HL-60 (cell line): ENCODE results near the gene GALM.

ENCODE experiments used
- DNase-seq, 2 experiments: peaks; one replicate each; pipeline ENCODE4 v3.0.0-alpha.2; 2010 to 2020; ENCODE audit warnings: low read depth in 1 of 2, low spot score in 1 of 2
- H3K27ac ChIP-seq: fragments of 250-450 bp; sonication (Bioruptor Pico); replicated peaks from 2 replicates; pipeline ENCODE4 v1.5.1; 2020; ENCODE audit warnings: mild to moderate bottlenecking, moderate library complexity
- H3K27me3 ChIP-seq: fragments of 250-450 bp; sonication (Bioruptor Pico); 2 replicates; pipeline ENCODE4 v1.5.1; 2021; ENCODE audit warnings: mild to moderate bottlenecking, moderate library complexity; ENCODE audit not compliant: insufficient read depth, poor library complexity, severe bottlenecking
- H3K4me3 ChIP-seq: replicated peaks from 2 replicates; pipeline ENCODE4 v1.5.1; 2011; ENCODE audit warnings: mild to moderate bottlenecking, control low read depth, low read length; ENCODE audit not compliant: insufficient read depth
- CTCF ChIP-seq: IDR thresholded peaks from one replicate; pipeline ENCODE4 v1.5.1; 2011; ENCODE audit warnings: low read length, control low read depth, inconsistent platforms; ENCODE audit not compliant: insufficient read depth
- GABPA ChIP-seq: IDR thresholded peaks from 2 replicates; pipeline ENCODE4 v1.6.1; 2012; ENCODE audit warnings: low read depth
- POLR2AphosphoS5 ChIP-seq: IDR thresholded peaks from 2 replicates; pipeline ENCODE4 v1.6.1; 2012; ENCODE audit warnings: low read depth
- REST ChIP-seq: IDR thresholded peaks from 2 replicates; pipeline ENCODE4 v1.6.1; 2012; ENCODE audit warnings: low read depth; ENCODE audit not compliant: insufficient replicate concordance
- SPI1 ChIP-seq: IDR thresholded peaks from 2 replicates; pipeline ENCODE4 v1.6.1; 2012; ENCODE audit warnings: low read depth, mild to moderate bottlenecking, borderline replicate concordance

Gene GALM

GRCh38 chr2:38744399-38744780 is 78.5 kb downstream of the GALM start:
- TF ChIP-seq GABPA (no peak), CTCF (no peak), POLR2AphosphoS5 (no peak), REST (no peak), SPI1 (no peak)
- DNase-seq, result no peak
- no peaks in the 10 kb centered on the region for H3K27me3 ChIP-seq
- no peak overlapping the region for H3K27ac ChIP-seq
- H3K4me3 ChIP-seq, result no peak overlapping the region

GRCh38 chr2:38745267-38745666 is 79.4 kb downstream of the GALM start:
- DNase-seq, result no peak
- no peak overlapping the region for H3K4me3 ChIP-seq
- H3K27me3 ChIP-seq, result no peaks in the 10 kb centered on the region
- TF ChIP-seq GABPA (no peak), SPI1 (no peak)
- H3K27ac ChIP-seq, result no peak overlapping the region

GRCh38 chr2:38747007-38747424 is 81.1 kb downstream of the GALM start:
- no peaks in the 10 kb centered on the region for H3K27me3 ChIP-seq
- no peak overlapping the region for H3K4me3 ChIP-seq
- H3K27ac ChIP-seq, result no peak overlapping the region
- no peak for DNase-seq
- TF ChIP-seq CTCF, result no peak
- no peak for TF ChIP-seq REST
- no peak for TF ChIP-seq POLR2AphosphoS5
- TF ChIP-seq SPI1, result no peak
- no peak for TF ChIP-seq GABPA

GRCh38 chr2:38747819-38748218 is 81.9 kb downstream of the GALM start:
- no peak for DNase-seq
- Histone ChIP-seq H3K4me3 (no peak overlapping the region), H3K27ac (no peak overlapping the region; the same call in 1 of the 2 replicates), H3K27me3 (no peaks in the 10 kb centered on the region)
- TF ChIP-seq CTCF (no peak), REST (no peak), POLR2AphosphoS5 (no peak), GABPA (no peak), SPI1 (no peak)
